Keratinocyte (primary cell): ENCODE data around the gene DGKI. TPM values are rescaled to one million over a fixed set of nuclear protein-coding genes. Genes with fewer than 3 reads are reported as not detected.

Experiments
- DNase-seq: peaks from one replicate; pipeline ENCODE4 v3.0.0-alpha.2; 2011; ENCODE audit warnings: low read depth, missing footprints, low spot score
- FAIRE-seq: peaks from 2 replicates; lab custom pipeline; 2011; peaks lifted over from hg19 to GRCh38; lab: Jason Lieb, UNC
- H2AFZ ChIP-seq: 2 replicates; pipeline ENCODE4 v1.6.0; 2012; ENCODE audit warnings: low read length, control low read depth, inconsistent platforms; ENCODE audit not compliant: control insufficient read depth
- H3K27ac ChIP-seq: 2 replicates; pipeline ENCODE4 v1.5.1; 2011; ENCODE audit warnings: low read length; ENCODE audit not compliant: control insufficient read depth, insufficient read depth
- H3K27me3 ChIP-seq: 3 replicates; pipeline ENCODE4 v1.6.0; 2011; ENCODE audit warnings: low read length; ENCODE audit not compliant: control insufficient read depth, insufficient read depth; ENCODE audit errors: extremely low read depth
- H3K36me3 ChIP-seq, 2 experiments: 2 replicates in 1 of 2; 3 replicates in 1 of 2; pipeline ENCODE4 v1.5.1; 2011; ENCODE audit warnings: low read length in 2 of 2, mild to moderate bottlenecking in 1 of 2; ENCODE audit not compliant: control insufficient read depth in 2 of 2, insufficient read depth in 2 of 2; ENCODE audit errors: extremely low read depth in 1 of 2
- H3K4me1 ChIP-seq: 3 replicates; pipeline ENCODE4 v1.5.1; 2011; ENCODE audit warnings: low read length; ENCODE audit not compliant: control insufficient read depth, insufficient read depth; ENCODE audit errors: extremely low read depth
- H3K4me2 ChIP-seq: 3 replicates; pipeline ENCODE4 v1.6.0; 2011; ENCODE audit warnings: low read depth, low read length; ENCODE audit not compliant: control insufficient read depth, insufficient read depth; ENCODE audit errors: extremely low read depth
- H3K4me3 ChIP-seq, 3 experiments: fragments of 200-600 bp in 1 of 3; sonication (generic) in 1 of 3; 2 replicates in 2 of 3; 3 replicates in 1 of 3; pipeline ENCODE4 v1.5.1; 2011 to 2016; ENCODE audit warnings: low read length in 3 of 3, mild to moderate bottlenecking in 3 of 3, control low read depth in 2 of 3, inconsistent platforms in 1 of 3, low read depth in 1 of 3, mixed read lengths in 1 of 3, mixed run types in 1 of 3, moderate library complexity in 1 of 3; ENCODE audit not compliant: control insufficient read depth in 2 of 3, insufficient read depth in 2 of 3; ENCODE audit errors: extremely low read depth in 1 of 3
- H3K79me2 ChIP-seq: 2 replicates; pipeline ENCODE4 v1.6.0; 2012; ENCODE audit warnings: low read length; ENCODE audit not compliant: control insufficient read depth, insufficient read depth
- H3K9ac ChIP-seq: 3 replicates; pipeline ENCODE4 v1.6.0; 2011; ENCODE audit warnings: low read length; ENCODE audit not compliant: control insufficient read depth, insufficient read depth; ENCODE audit errors: extremely low read depth
- H3K9me1 ChIP-seq: 3 replicates; pipeline ENCODE4 v1.6.0; 2011; ENCODE audit warnings: low read length; ENCODE audit not compliant: control insufficient read depth, insufficient read depth; ENCODE audit errors: extremely low read depth
- H3K9me3 ChIP-seq: 2 replicates; pipeline ENCODE4 v1.5.1; 2012; ENCODE audit warnings: low read depth, low read length; ENCODE audit not compliant: control insufficient read depth
- H4K20me1 ChIP-seq: 3 replicates; pipeline ENCODE4 v1.6.0; 2011; ENCODE audit warnings: low read length; ENCODE audit not compliant: control insufficient read depth, insufficient read depth; ENCODE audit errors: extremely low read depth
- CTCF ChIP-seq, 3 experiments: IDR thresholded peaks in 1 of 3; conservative IDR thresholded peaks in 1 of 3; optimal IDR thresholded peaks in 1 of 3; 2 replicates in 2 of 3; 3 replicates in 1 of 3; pipeline versions ENCODE3 to v1.5.1; 2011; ENCODE audit warnings: low read length in 3 of 3, mild to moderate bottlenecking in 3 of 3, moderate library complexity in 2 of 3, control low read depth in 1 of 3, inconsistent platforms in 1 of 3; ENCODE audit not compliant: insufficient read depth in 2 of 3; ENCODE audit errors: extremely low read depth in 1 of 3
- EZH2 ChIP-seq: IDR thresholded peaks from one replicate; pipeline ENCODE4 v1.6.1; 2012; ENCODE audit warnings: inconsistent platforms, mild to moderate bottlenecking, low read length, moderate library complexity
- dilution Hi-C: fragments of 300-500 bp; cut with MboI; formaldehyde crosslinking; loops from one replicate; pipeline ENCODE4 v1.7.0; 2020; ENCODE audit warnings: low sequenced_read_pairs; ENCODE audit not compliant: extremely low pct_ligation_motif_present
- polyA plus RNA-seq, 5 experiments: library from polyadenylated mRNA; depleted of rRNA in 3 of 5; stranded (reverse) in 3 of 5; stranded (forward) in 1 of 5; unstranded in 1 of 5; fragments of >200 nt; gene quantifications; 1 replicate in 1 of 5; 2 replicates in 3 of 5; 3 replicates in 1 of 5; pipeline versions ENCODE4 v1.2.1 to v1.2.3, GENCODE V29; 2011 to 2012; ENCODE audit warnings: missing spikeins in 2 of 5, low read depth in 1 of 5, low replicate concordance in 1 of 5

The DGKI gene
- polyA plus RNA-seq, 1 donor (not counting 4 experiments of a cell fraction or from before 2014, with no cell fraction given) = 0.14 TPM

DNA sequence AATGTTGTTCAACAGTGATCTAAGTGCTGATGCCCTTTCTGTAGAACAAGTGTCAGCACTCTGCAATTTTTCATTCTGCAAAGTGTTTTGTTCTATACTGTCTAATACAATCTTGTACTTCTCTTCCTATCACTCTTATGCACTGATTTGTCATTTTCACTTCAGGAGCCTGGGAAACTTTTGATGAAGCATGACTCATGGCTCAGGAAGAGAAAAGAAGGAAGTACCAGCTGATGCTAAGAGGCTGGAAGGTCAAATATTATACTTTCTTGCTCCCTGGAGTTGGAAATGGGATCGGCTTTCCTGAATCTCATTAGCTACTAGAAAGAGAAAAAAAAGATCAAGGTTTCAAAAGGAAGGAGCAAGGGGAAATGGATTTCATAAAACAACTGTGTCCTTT is 45.8 kb downstream of the DGKI start:
- no peak for DNase-seq
- Histone ChIP-seq H3K9me3 (no peaks in the 10 kb centered on the region), H3K27ac (no peak overlapping the region), H3K79me2 (no peaks in the 10 kb centered on the region), H3K36me3 (no peaks in the 10 kb centered on the region), H3K27me3 (no peaks in the 10 kb centered on the region), H3K4me2 (no peak overlapping the region), H3K4me3 (no peak overlapping the region), H3K9ac (no peak overlapping the region), H3K9me1 (no peaks in the 10 kb centered on the region), H4K20me1 (no peaks in the 10 kb centered on the region), H2AFZ (no peak overlapping the region), H3K4me1 (no peaks in the 10 kb centered on the region)
- FAIRE-seq = no peak
- dilution Hi-C loops = no loop called here
- no peak for TF ChIP-seq CTCF (optimal IDR thresholded peaks at IDR 0.05 in 1 of 3, IDR thresholded peaks at IDR 0.05 in 1 of 3, conservative IDR thresholded peaks at IDR 0.05 in 1 of 3; ENCODE audit: extremely low read depth in 1 of 3, insufficient read depth in 2 of 3, low read length in 3 of 3)

DNA sequence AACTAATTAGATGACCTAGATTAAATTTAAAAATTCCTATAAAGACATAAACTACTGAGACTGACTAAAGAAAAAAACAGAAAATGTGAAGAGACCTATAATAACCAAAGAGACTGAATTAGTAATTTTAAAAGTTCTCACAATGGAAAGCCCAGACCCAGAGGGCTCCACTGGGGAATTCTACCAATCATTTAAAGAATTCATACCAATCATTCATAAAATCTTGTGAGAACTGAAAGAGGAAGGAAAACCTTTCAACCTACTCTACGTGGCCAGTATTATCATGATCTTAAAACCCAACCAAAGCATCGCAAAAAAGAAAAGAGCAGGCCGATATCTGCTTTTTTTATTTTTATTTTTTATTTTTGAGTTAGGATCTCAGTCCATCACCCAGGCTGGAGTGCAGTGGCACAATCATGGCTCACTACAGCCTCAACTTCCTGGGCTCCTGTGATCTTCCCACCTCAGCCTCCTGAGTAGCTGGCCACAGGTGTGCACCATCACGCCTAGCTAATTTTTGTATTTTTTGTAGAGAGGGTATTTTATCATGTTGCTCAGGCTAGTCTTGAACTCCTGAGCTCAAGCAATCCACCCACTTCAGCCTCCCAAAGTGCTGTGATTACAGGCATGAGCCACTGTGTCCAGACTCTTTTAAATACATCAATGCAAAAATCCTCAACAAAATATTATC is 48.6 kb downstream of the DGKI start:
- TF ChIP-seq EZH2 (no peak), CTCF (optimal IDR thresholded peaks at IDR 0.05 in 1 of 3, IDR thresholded peaks at IDR 0.05 in 1 of 3, conservative IDR thresholded peaks at IDR 0.05 in 1 of 3; ENCODE audit: extremely low read depth in 1 of 3, insufficient read depth in 2 of 3, low read length in 3 of 3) (no peak)
- H3K36me3 ChIP-seq = no peaks in the 10 kb centered on the region
- H3K27ac ChIP-seq = no peak overlapping the region
- H3K9ac ChIP-seq = no peak overlapping the region
- no peaks in the 10 kb centered on the region for H3K9me3 ChIP-seq
- DNase-seq = no peak
- no peak overlapping the region for H3K4me3 ChIP-seq
- H4K20me1 ChIP-seq = no peaks in the 10 kb centered on the region
- H3K9me1 ChIP-seq = no peaks in the 10 kb centered on the region
- H3K79me2 ChIP-seq = no peaks in the 10 kb centered on the region
- no peak overlapping the region for H3K4me2 ChIP-seq
- dilution Hi-C loops = no loop called here
- no peaks in the 10 kb centered on the region for H3K4me1 ChIP-seq
- H2AFZ ChIP-seq = no peak overlapping the region
- H3K27me3 ChIP-seq = no peaks in the 10 kb centered on the region
- no peak for FAIRE-seq
